BJ (cell line): ENCODE results near the gene IGSF23. TPM values are rescaled to one million over a fixed set of nuclear protein-coding genes. Genes with fewer than 3 reads are reported as not detected.

Experiments used
- CTCF ChIA-PET: fragments of 350-600 bp; formaldehyde crosslinking; extraction: SDS; loops from one replicate; lab custom pipeline; 2021; ENCODE audit warnings: antibody characterized with exemption, inconsistent platforms; lab: Yijun Ruan, JAX
- POLR2A ChIA-PET: fragments of 300-600 bp; sonication (Branson Sonifier 250); formaldehyde crosslinking; extraction: SDS; loops from one replicate; lab custom pipeline; 2021; ENCODE audit warnings: antibody characterized with exemption; lab: Charles Lee
- DNase-seq: peaks from one replicate; pipeline ENCODE4 v3.0.0-alpha.2; 2011; ENCODE audit warnings: low read depth
- H3K27me3 ChIP-seq: 2 replicates; pipeline ENCODE4 v1.6.0; 2011; ENCODE audit warnings: low read length; ENCODE audit not compliant: control insufficient read depth, insufficient read depth
- H3K36me3 ChIP-seq: 2 replicates; pipeline ENCODE4 v1.5.1; 2011; ENCODE audit warnings: low read length; ENCODE audit not compliant: control insufficient read depth, insufficient read depth
- H3K4me3 ChIP-seq: 2 replicates; pipeline ENCODE4 v1.5.1; 2011; ENCODE audit warnings: low read depth, mild to moderate bottlenecking, control low read depth, low read length
- CTCF ChIP-seq: IDR thresholded peaks from 2 replicates; pipeline ENCODE4 v1.5.1; 2011; ENCODE audit warnings: low read depth, mild to moderate bottlenecking, control low read depth, inconsistent platforms, low read length, moderate library complexity; ENCODE audit not compliant: insufficient read depth
- polyA plus RNA-seq: library from polyadenylated mRNA; depleted of rRNA; stranded (reverse); fragments of >200 nt; gene quantifications from 2 replicates; pipeline ENCODE4 v1.2.3, GENCODE V29; 2011

Gene IGSF23
- polyA plus RNA-seq, 1 experiment = 0.21 TPM

GRCh38 chr19:44570984-44571684 lies 42.2 kb upstream of the IGSF23 start:
- H3K36me3 ChIP-seq = no peaks in the 10 kb centered on the region
- H3K27me3 ChIP-seq = peaks cover 11% of the 10 kb centered on the region
- CTCF ChIA-PET = interaction anchor here (0.6 to 3.3 kb wide), 40 partner anchors 9 to 275 kb away, joined by 3 to 82 read pairs (median 4); partner anchors contain the start of genes CEACAM19 and NECTIN2
- peak; percentile 72 for TF ChIP-seq CTCF
- no peak overlapping the region for H3K4me3 ChIP-seq
- POLR2A ChIA-PET = no interaction called here
- DNase-seq = peak; percentile 19

- Histone ChIP-seq H3K4me3 (no peak overlapping the region), H3K27me3 (peaks cover 9% of the 10 kb centered on the region), H3K36me3 (no peaks in the 10 kb centered on the region)
- no peak for TF ChIP-seq CTCF
- ChIA-PET CTCF (interaction anchor here (1.3 to 3.3 kb wide), 15 partner anchors 12 to 274 kb away, joined by 4 to 82 read pairs (median 12); partner anchors contain the start of gene NECTIN2), POLR2A (no interaction called here)
- no peak for DNase-seq
These were observed 41.4 kb upstream of the IGSF23 start for GRCh38 chr19:44571830-44572580.

GRCh38 chr19:44572581-44572900 lies 40.8 kb upstream of the IGSF23 start:
- no peak overlapping the region for H3K4me3 ChIP-seq
- no peak for TF ChIP-seq CTCF
- POLR2A ChIA-PET = no interaction called here
- H3K36me3 ChIP-seq = no peaks in the 10 kb centered on the region
- peaks cover 9% of the 10 kb centered on the region for H3K27me3 ChIP-seq
- CTCF ChIA-PET = interaction anchor here (2.6 to 3.3 kb wide), 4 partner anchors 12 to 86 kb away, joined by 13 to 82 read pairs (median 29); no protein-coding TSS in a partner anchor
- DNase-seq = no peak

GRCh38 chr19:44573183-44573582 lies 40.2 kb upstream of the IGSF23 start:
- CTCF ChIA-PET = interaction anchor here (1.0 to 2.3 kb wide), 5 partner anchors 10 to 197 kb away, joined by 5 to 13 read pairs (median 7); no protein-coding TSS in a partner anchor
- Histone ChIP-seq H3K4me3 (no peak overlapping the region), H3K27me3 (peaks cover 8% of the 10 kb centered on the region), H3K36me3 (no peaks in the 10 kb centered on the region)
- TF ChIP-seq CTCF = no peak
- no peak for DNase-seq
- POLR2A ChIA-PET = no interaction called here

- no peak for TF ChIP-seq CTCF
- H3K36me3 ChIP-seq = no peaks in the 10 kb centered on the region
- ChIA-PET POLR2A (no interaction called here), CTCF (interaction anchor here (1.0 to 2.3 kb wide), 5 partner anchors 9 to 197 kb away, joined by 5 to 13 read pairs (median 7); no protein-coding TSS in a partner anchor)
- H3K4me3 ChIP-seq = no peak overlapping the region
- no peak for DNase-seq
- peaks cover 8% of the 10 kb centered on the region for H3K27me3 ChIP-seq
These were observed 39.7 kb upstream of the IGSF23 start for GRCh38 chr19:44573627-44574026.
